ENCODE data around the gene KANK3. TPM values are rescaled to one million over a fixed set of nuclear protein-coding genes. Genes with fewer than 3 reads are reported as not detected.

Gene KANK3
- 2.9 and 3.7 TPM in 2 replicates for total RNA-seq

GRCh38 chr19:8342684-8343482 lies at the start of gene KANK3:
KANK3 (minus strand) TSS chr19:8343262; CDS start chr19:8337828, 5,434 bp downstream.

GRCh38 chr19:8389891-8390616 lies 47.0 kb upstream of the KANK3 start, which contains the start of gene RAB11B:
RAB11B (plus strand) TSS chr19:8390360; CDS start chr19:8390417, 57 bp downstream.

GRCh38 chr19:8363803-8364771 lies 21.0 kb upstream of the KANK3 start, which contains the start of gene ANGPTL4:
ANGPTL4 (plus strand) TSS chr19:8364155; CDS start chr19:8364322, 167 bp downstream.

GRCh38 chr19:8321067-8321985 lies 21.7 kb downstream of the KANK3 start, which contains the start of the genes NDUFA7 and RPS28:
NDUFA7 (minus strand) TSS chr19:8321375; CDS start chr19:8321358, 17 bp downstream.
RPS28 (plus strand) TSS chr19:8321496; CDS start chr19:8321531, 35 bp downstream.

GRCh38 chr19:8307965-8308866 lies 34.8 kb downstream of the KANK3 start, which contains the start of gene CD320:
CD320 (minus strand) TSS chr19:8308358; CDS start chr19:8308290, 68 bp downstream.

Other genes with a start within 250 kb of the KANK3 start
- not detected in 2 replicates for gene FBN3, start 193.7 kb downstream of the KANK3 start, total RNA-seq
- gene CERS4, start 133.9 kb downstream of the KANK3 start, total RNA-seq: 8.1 and 10.1 TPM in 2 replicates
- 105 and 133 TPM in 2 replicates for gene CD320, start 34.9 kb downstream of the KANK3 start, total RNA-seq
- 16.1 and 39.3 TPM in 2 replicates for gene NDUFA7, start 21.9 kb downstream of the KANK3 start, total RNA-seq
- 283 and 489 TPM in 2 replicates for gene RPS28, start 21.8 kb downstream of the KANK3 start, total RNA-seq
- 9.8 and 9.9 TPM in 2 replicates for gene ANGPTL4, start 20.9 kb upstream of the KANK3 start, total RNA-seq
- 13.8 and 14.1 TPM in 2 replicates for gene RAB11B, start 47.1 kb upstream of the KANK3 start, total RNA-seq
- gene MARCHF2, start 70.0 kb upstream of the KANK3 start, total RNA-seq: 96.6 and 111 TPM in 2 replicates
- 100 and 117 TPM in 2 replicates for gene HNRNPM, start 101.7 kb upstream of the KANK3 start, total RNA-seq
- gene PRAM1, start 159.4 kb upstream of the KANK3 start, total RNA-seq: not detected in 2 replicates
- 2.7 and 14.7 TPM in 2 replicates for gene ZNF414, start 170.9 kb upstream of the KANK3 start, total RNA-seq
- 0.53 and 2.3 TPM in 2 replicates for gene MYO1F, start 234.2 kb upstream of the KANK3 start, total RNA-seq